AG09309 (cell line): ENCODE results near the gene RIT2.

Experiments
- DNase-seq: peaks from one replicate; pipeline ENCODE4 v3.0.0-alpha.2; 2010; ENCODE audit warnings: low read depth
- H3K4me3 ChIP-seq: 2 replicates; pipeline ENCODE4 v1.5.1; 2011; ENCODE audit warnings: mild to moderate bottlenecking, low read depth, low read length, moderate library complexity; ENCODE audit not compliant: control insufficient read depth
- CTCF ChIP-seq: IDR thresholded peaks from 2 replicates; pipeline ENCODE4 v1.5.1; 2011; ENCODE audit warnings: mild to moderate bottlenecking, low read depth, low read length, inconsistent platforms; ENCODE audit not compliant: insufficient read depth, control insufficient read depth; ENCODE audit errors: missing control alignments

The RIT2 gene

GRCh38 chr18:42954887-42955286 is 160.6 kb downstream of the RIT2 start:
- no peak for TF ChIP-seq CTCF
- no peak overlapping the region for H3K4me3 ChIP-seq
- DNase-seq: no peak

GRCh38 chr18:42953306-42953705 is 162.2 kb downstream of the RIT2 start:
- no peak for DNase-seq
- no peak overlapping the region for H3K4me3 ChIP-seq
- TF ChIP-seq CTCF: no peak

GRCh38 chr18:42950732-42951131 is 164.8 kb downstream of the RIT2 start:
- no peak overlapping the region for H3K4me3 ChIP-seq
- no peak for TF ChIP-seq CTCF
- no peak for DNase-seq

- no peak overlapping the region for H3K4me3 ChIP-seq
- DNase-seq: no peak
- no peak for TF ChIP-seq CTCF
Measured at GRCh38 chr18:42948831-42949230, 166.7 kb downstream of the RIT2 start.

- H3K4me3 ChIP-seq: no peak overlapping the region
- DNase-seq: no peak
- TF ChIP-seq CTCF: no peak
Measured at GRCh38 chr18:42941860-42942259, 173.6 kb downstream of the RIT2 start.

- no peak for DNase-seq
- H3K4me3 ChIP-seq: no peak overlapping the region
- no peak for TF ChIP-seq CTCF
Measured at GRCh38 chr18:42941021-42941420, 174.5 kb downstream of the RIT2 start.

- no peak for TF ChIP-seq CTCF
- DNase-seq: no peak
Measured at GRCh38 chr18:42937436-42937835, 178.0 kb downstream of the RIT2 start.

More at GRCh38 chr18:42937436-42937835, 178.0 kb downstream of the RIT2 start:
- no peak overlapping the region for H3K4me3 ChIP-seq
